ENCODE results near the gene OR2AE1.

DNA sequence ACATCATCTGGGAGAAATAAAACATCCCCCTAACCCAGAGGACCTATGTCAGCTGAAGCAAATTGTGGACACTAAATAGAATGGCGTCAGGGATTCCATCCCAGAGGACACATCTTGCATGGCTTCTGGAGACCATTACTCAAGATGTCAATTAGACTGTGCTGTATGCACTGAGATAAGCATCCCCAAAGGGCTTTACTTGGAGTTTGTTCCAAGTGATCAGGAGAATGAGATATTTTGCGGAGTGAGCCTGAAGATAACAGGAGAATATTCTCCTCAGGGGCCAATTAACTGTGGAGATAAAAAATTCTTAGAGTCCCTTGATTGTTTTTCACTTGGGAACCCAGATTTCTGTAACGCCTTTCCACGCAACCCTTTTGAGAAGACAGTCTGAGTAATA lies 4.5 kb upstream of the OR2AE1 start:
- TF ChIP-seq, protein P1, sequence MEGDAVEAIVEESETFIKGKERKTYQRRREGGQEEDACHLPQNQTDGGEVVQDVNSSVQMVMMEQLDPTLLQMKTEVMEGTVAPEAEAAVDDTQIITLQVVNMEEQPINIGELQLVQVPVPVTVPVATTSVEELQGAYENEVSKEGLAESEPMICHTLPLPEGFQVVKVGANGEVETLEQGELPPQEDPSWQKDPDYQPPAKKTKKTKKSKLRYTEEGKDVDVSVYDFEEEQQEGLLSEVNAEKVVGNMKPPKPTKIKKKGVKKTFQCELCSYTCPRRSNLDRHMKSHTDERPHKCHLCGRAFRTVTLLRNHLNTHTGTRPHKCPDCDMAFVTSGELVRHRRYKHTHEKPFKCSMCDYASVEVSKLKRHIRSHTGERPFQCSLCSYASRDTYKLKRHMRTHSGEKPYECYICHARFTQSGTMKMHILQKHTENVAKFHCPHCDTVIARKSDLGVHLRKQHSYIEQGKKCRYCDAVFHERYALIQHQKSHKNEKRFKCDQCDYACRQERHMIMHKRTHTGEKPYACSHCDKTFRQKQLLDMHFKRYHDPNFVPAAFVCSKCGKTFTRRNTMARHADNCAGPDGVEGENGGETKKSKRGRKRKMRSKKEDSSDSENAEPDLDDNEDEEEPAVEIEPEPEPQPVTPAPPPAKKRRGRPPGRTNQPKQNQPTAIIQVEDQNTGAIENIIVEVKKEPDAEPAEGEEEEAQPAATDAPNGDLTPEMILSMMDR (IDR thresholded peaks at IDR 0.05; ENCODE audit: insufficient read depth, low read length, poor library complexity, severe bottlenecking) = no peak
- no peak for TF ChIP-seq EZH2phosphoT487 (conservative IDR thresholded peaks at IDR 0.05; ENCODE audit: low read length)
